ENCODE measurements around the gene FBXW8. TPM values are rescaled to one million over a fixed set of nuclear protein-coding genes. Genes with fewer than 3 reads are reported as not detected.

Gene FBXW8
- total RNA-seq, 1 experiment from 2014 or later = 15.6 TPM

DNA sequence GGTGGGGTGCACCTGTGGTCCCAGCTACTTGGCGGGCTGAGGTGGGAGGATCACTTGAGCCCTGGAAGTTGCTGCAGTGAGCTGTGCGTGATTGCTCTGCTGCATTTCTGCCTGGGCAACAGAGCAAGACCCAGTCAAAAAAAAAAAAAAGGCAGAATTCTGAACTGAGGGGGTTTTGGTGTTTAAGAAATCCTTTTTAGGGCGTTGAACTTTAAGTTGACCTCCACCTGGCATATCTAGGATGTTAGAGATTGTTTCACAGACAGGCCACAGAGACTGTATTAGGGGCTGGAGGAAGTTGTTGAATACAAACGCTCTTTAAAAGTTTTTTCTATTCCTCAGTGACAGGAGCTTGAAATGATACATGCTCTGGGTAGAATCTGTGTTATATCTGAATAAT is 60.5 kb downstream of the FBXW8 start (continued):
- no peak for TF ChIP-seq ZNF317 (CRISPR knock-in tag; IDR thresholded peaks at IDR 0.05; ENCODE audit: borderline replicate concordance, low read depth)

DNA sequence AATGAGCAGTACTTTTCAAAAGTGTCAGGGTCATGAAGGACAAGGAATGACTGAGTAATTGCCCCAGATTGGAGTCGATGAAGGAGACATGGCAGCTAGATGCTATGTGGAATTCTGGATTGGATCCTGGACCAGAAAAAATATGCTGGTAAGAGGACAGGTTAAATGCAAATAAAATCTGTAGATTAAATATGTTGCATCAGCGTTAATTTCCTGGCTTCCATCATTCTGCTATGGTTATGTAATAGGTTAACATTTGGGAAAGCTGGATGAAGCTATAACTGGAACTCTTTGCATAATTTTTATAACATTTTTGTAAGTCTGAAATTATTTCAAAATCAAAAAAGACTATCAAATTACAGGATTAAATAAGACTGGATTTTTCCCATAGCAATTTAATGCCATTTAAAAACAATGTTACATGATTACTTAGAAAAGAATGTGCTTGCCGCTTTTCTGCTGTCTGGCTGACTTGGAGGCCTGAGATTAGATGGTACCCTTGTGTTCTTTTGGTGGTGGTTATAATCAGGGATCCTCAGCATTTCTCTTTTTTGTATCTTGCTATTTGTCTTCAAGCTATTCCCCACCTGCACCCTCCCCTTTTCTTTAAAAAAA is 65.1 kb downstream of the FBXW8 start:
- no peak for DNase-seq (ENCODE audit: low spot score)
- Mint-ChIP-seq H3K9me3 (no peaks in the 10 kb centered on the region), H3K27me3 (ENCODE audit: low read depth) (no peaks in the 10 kb centered on the region), H3K4me3 (no peak overlapping the region), H3K27ac (no peak overlapping the region), H3K4me1 (peaks cover 26% of the 10 kb centered on the region), H3K36me3 (peaks cover 11% of the 10 kb centered on the region)
- ChIA-PET POLR2A (no interaction called here), CTCF (interaction anchor here (0.6 to 0.7 kb wide), 3 partner anchors 38 to 200 kb away, joined by 4 to 8 read pairs (median 5); no protein-coding TSS in a partner anchor)
- no peak for ATAC-seq
- TF ChIP-seq, protein P1, sequence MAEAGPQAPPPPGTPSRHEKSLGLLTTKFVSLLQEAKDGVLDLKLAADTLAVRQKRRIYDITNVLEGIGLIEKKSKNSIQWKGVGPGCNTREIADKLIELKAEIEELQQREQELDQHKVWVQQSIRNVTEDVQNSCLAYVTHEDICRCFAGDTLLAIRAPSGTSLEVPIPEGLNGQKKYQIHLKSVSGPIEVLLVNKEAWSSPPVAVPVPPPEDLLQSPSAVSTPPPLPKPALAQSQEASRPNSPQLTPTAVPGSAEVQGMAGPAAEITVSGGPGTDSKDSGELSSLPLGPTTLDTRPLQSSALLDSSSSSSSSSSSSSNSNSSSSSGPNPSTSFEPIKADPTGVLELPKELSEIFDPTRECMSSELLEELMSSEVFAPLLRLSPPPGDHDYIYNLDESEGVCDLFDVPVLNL (CRISPR knock-in tag; IDR thresholded peaks at IDR 0.05; ENCODE audit: borderline replicate concordance, low read depth) = no peak
- TF ChIP-seq, protein P2, sequence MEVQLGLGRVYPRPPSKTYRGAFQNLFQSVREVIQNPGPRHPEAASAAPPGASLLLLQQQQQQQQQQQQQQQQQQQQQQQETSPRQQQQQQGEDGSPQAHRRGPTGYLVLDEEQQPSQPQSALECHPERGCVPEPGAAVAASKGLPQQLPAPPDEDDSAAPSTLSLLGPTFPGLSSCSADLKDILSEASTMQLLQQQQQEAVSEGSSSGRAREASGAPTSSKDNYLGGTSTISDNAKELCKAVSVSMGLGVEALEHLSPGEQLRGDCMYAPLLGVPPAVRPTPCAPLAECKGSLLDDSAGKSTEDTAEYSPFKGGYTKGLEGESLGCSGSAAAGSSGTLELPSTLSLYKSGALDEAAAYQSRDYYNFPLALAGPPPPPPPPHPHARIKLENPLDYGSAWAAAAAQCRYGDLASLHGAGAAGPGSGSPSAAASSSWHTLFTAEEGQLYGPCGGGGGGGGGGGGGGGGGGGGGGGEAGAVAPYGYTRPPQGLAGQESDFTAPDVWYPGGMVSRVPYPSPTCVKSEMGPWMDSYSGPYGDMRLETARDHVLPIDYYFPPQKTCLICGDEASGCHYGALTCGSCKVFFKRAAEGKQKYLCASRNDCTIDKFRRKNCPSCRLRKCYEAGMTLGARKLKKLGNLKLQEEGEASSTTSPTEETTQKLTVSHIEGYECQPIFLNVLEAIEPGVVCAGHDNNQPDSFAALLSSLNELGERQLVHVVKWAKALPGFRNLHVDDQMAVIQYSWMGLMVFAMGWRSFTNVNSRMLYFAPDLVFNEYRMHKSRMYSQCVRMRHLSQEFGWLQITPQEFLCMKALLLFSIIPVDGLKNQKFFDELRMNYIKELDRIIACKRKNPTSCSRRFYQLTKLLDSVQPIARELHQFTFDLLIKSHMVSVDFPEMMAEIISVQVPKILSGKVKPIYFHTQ (CRISPR knock-in tag; IDR thresholded peaks at IDR 0.05) = no peak
- TF ChIP-seq NR3C1 (CRISPR knock-in tag; conservative IDR thresholded peaks at IDR 0.05; ENCODE audit: low read depth) (no peak), GRHL2 (CRISPR knock-in tag; IDR thresholded peaks at IDR 0.05; ENCODE audit: insufficient replicate concordance, severe bottlenecking) (no peak), SOX15 (CRISPR knock-in tag; IDR thresholded peaks at IDR 0.05) (no peak), ZNF138 (CRISPR knock-in tag; conservative IDR thresholded peaks at IDR 0.05) (no peak), MYBL2 (CRISPR knock-in tag; IDR thresholded peaks at IDR 0.05) (no peak), ZNF232 (CRISPR knock-in tag; IDR thresholded peaks at IDR 0.05) (no peak), TEAD1 (CRISPR knock-in tag; IDR thresholded peaks at IDR 0.05) (no peak)
- TF ChIP-seq, protein P3, sequence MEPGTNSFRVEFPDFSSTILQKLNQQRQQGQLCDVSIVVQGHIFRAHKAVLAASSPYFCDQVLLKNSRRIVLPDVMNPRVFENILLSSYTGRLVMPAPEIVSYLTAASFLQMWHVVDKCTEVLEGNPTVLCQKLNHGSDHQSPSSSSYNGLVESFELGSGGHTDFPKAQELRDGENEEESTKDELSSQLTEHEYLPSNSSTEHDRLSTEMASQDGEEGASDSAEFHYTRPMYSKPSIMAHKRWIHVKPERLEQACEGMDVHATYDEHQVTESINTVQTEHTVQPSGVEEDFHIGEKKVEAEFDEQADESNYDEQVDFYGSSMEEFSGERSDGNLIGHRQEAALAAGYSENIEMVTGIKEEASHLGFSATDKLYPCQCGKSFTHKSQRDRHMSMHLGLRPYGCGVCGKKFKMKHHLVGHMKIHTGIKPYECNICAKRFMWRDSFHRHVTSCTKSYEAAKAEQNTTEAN (CRISPR knock-in tag; IDR thresholded peaks at IDR 0.05) = no peak

DNA sequence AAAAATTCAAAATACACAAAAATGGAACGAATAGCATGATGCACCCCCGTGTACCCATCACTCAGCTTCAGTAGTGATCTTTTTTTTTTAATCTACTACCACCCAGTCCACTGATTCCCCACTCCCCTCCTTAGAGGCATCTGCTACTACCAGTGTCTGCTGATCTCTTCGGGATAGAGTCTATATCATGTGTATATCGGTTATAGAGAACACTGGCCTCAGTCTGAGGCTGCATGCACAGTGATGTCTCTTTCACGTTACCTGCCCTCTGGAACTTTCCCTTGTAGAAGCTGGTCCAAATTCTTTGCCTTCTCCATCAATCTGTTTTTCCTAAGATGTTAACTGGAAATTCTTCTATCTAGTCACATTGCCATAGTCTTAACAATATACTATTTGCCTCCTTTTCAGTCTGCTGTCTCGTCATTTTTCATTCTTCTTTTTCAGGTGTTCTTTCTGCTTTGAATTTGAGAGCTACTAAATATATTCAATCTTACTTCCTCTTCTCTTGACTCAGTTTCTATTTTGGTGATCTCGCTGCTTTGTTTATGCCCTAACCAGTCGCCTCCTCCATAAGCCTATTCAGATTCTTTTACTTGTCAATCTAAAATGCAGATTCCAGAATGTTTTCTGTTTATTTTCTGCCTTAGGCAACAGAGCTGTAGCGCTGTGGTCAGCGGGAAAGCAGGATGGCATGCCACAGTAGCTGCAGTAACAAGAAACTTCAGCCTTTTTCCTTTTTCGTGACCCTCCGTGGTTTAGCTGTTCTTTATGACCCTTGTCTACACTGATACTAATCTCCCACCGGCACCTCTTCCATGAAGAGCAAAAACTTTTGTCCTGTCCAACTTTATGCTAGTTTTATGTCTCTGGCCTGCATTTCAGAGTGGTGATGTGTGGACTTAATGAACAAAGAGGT is 67.0 kb downstream of the FBXW8 start:
- POLR2A ChIA-PET = interaction anchor here (0.6 kb wide), 1 partner anchor 895 kb away, joined by 7 read pairs; no protein-coding TSS in a partner anchor
- peak overlapping the region; percentile 48 for H3K27ac Mint-ChIP-seq

More for the DNA sequence above, 67.0 kb downstream of the FBXW8 start:
- Mint-ChIP-seq H3K36me3 (peaks cover 9% of the 10 kb centered on the region), H3K4me1 (peaks cover 34% of the 10 kb centered on the region), H3K9me3 (no peaks in the 10 kb centered on the region), H3K4me3 (no peak overlapping the region), H3K27me3 (ENCODE audit: low read depth) (no peaks in the 10 kb centered on the region)
- ATAC-seq = no peak; the same call in 1 of the 2 replicates
- CTCF ChIA-PET = interaction anchor here (0.9 kb wide), 1 partner anchor 39 kb away, joined by 3 read pairs; no protein-coding TSS in a partner anchor
- no peak for DNase-seq (ENCODE audit: low spot score)
- TF ChIP-seq ZNF317 (CRISPR knock-in tag; IDR thresholded peaks at IDR 0.05; ENCODE audit: borderline replicate concordance, low read depth) (0 out of 2 replicates have a peak, but pooled peaks have one; percentile 52), TCF7 (CRISPR knock-in tag; IDR thresholded peaks at IDR 0.05; ENCODE audit: low read depth) (no peak)

Data from WTC11 (cell line).